Duodenal mucosa (tissue), 2 donors: Measurements from ENCODE around the gene HSPA1B.
"Not testable (repeated sequence)": the region's sequence is repeated elsewhere in the genome, so short reads cannot be mapped to it uniquely, and the experiment has no call there.

Experiments
- H3K27ac ChIP-seq: one replicate; pipeline ENCODE4 v1.7.0; 2013; ENCODE audit warnings: low read depth, low read length
- H3K27me3 ChIP-seq, 2 donors: one replicate each; pipeline ENCODE4 v1.7.0; 2013; ENCODE audit warnings: low read length in 2 of 2, control low read depth in 1 of 2; ENCODE audit not compliant: insufficient read depth in 2 of 2, control insufficient read depth in 1 of 2
- H3K36me3 ChIP-seq, 2 donors: one replicate each; pipeline ENCODE4 v1.7.0; 2013; ENCODE audit warnings: low read length in 2 of 2, control low read depth in 1 of 2; ENCODE audit not compliant: insufficient read depth in 2 of 2, control insufficient read depth in 1 of 2
- H3K4me1 ChIP-seq, 2 donors: one replicate each; pipeline ENCODE4 v1.7.0; 2013; ENCODE audit warnings: low read length in 2 of 2, control low read depth in 1 of 2; ENCODE audit not compliant: insufficient read depth in 2 of 2, control insufficient read depth in 1 of 2
- H3K4me3 ChIP-seq, 2 donors: one replicate each; pipeline ENCODE4 v1.7.0; 2013; ENCODE audit warnings: low read length in 2 of 2, low read depth in 1 of 2
- H3K9ac ChIP-seq, 2 donors: one replicate each; pipeline ENCODE4 v1.7.0; 2013; ENCODE audit warnings: low read length in 2 of 2, low read depth in 1 of 2
- H3K9me3 ChIP-seq, 2 donors: one replicate each; pipeline ENCODE4 v1.7.0; 2013; ENCODE audit warnings: low read length in 2 of 2, control low read depth in 1 of 2; ENCODE audit not compliant: control insufficient read depth in 1 of 2

HSPA1B gene

DNA sequence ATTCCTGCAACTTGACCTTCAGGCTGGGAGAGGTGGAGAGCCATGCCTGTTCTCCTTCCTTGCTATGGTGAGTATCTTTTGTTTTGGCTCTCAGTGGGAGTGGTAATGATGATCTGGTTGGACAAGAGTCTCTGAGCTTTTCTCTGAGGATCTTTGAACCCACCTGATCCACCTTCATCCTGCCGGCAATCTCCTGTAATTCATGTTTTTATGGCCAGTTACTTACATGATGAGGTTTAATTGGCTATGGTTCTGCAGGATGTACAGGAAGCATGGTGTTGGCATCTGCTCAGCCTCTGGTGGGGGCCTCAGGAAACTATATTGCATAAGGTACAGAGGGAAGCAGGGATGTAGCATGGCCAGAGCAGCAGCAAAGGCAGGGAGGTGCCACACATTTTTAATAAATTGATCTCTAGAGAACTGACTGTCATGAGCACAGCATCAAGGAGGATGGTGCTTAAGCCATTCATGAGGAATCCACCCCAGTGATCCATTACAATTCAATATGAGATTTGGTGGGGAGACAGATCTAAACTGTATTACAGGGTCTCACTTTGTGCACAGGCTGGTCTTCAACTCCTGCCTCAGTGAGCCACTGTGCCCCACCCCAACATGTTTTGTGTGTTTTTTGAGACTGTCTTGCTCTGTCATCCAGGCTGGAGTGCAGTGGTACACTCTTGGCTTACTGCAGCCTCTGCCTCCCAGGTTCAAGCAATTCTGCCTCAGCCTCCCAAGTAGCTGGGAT is 10.0 kb downstream of the HSPA1B start:
- H3K27ac ChIP-seq, result no peak overlapping the region
- H3K9me3 ChIP-seq, result no peaks in the 10 kb centered on the region
- H3K27me3 ChIP-seq, result no peaks in the 10 kb centered on the region
- peaks cover 13 to 38% of the 10 kb centered on the region in 2 donors for H3K36me3 ChIP-seq
- peaks cover 21 to 44% of the 10 kb centered on the region in 2 donors for H3K4me1 ChIP-seq
- H3K9ac ChIP-seq, result peak overlapping the region; percentile 96 to 100
- H3K4me3 ChIP-seq, result peak overlapping the region; percentile 95 to 98

DNA sequence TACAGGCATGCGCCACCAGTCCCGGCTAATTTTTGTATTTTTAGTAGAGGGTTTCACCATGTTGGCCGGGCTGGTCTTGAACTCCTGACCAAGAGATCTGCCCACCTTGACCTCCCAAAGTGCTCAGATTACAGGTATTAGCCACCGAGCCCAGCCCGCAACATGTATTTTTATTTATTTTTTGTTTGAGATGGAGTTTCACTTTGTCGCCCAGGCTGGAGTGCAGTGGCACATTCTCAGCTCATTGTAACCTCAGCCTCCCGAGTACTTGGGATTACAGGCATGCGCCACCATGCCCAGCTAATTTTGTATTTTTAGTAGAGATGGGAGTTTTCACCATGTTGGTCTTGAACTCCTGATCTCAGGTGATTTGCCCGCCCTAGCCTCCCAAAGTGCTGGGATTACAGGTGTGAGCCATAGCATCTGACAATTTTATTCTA is 10.6 kb downstream of the HSPA1B start:
- not testable (repeated sequence) for H3K4me3 ChIP-seq, H3K9me3 ChIP-seq, H3K27me3 ChIP-seq, H3K27ac ChIP-seq
- Histone ChIP-seq H3K36me3 (peaks cover 13 to 38% of the 10 kb centered on the region in 2 donors), H3K4me1 (peaks cover 21 to 39% of the 10 kb centered on the region in 2 donors), H3K9ac (peak overlapping the region in 1 of 2 donors; percentile 100)

- H3K36me3 ChIP-seq, result peaks cover 13 to 38% of the 10 kb centered on the region in 2 donors
- H3K9ac ChIP-seq, result no peak overlapping the region
- H3K27ac ChIP-seq, result no peak overlapping the region
These were observed 11.4 kb downstream of the HSPA1B start for GRCh38 chr6:31838968-31839367.

GRCh38 chr6:31839779-31840126 is 12.2 kb downstream of the HSPA1B start:
- Histone ChIP-seq H3K4me1 (peaks cover 21 to 30% of the 10 kb centered on the region in 2 donors), H3K36me3 (peaks cover 13 to 38% of the 10 kb centered on the region in 2 donors)
- H3K27ac ChIP-seq, H3K4me3 ChIP-seq, H3K9ac ChIP-seq, H3K9me3 ChIP-seq, H3K27me3 ChIP-seq: not testable (repeated sequence)

More at GRCh38 chr6:31838968-31839367, 11.4 kb downstream of the HSPA1B start:
- Histone ChIP-seq H3K9me3 (no peaks in the 10 kb centered on the region), H3K4me1 (peaks cover 21 to 34% of the 10 kb centered on the region in 2 donors), H3K27me3 (no peaks in the 10 kb centered on the region), H3K4me3 (no peak overlapping the region)

GRCh38 chr6:31842053-31842452 is 14.5 kb downstream of the HSPA1B start:
- Histone ChIP-seq H3K27ac (no peak overlapping the region), H3K4me3 (no peak overlapping the region), H3K9ac (no peak overlapping the region), H3K27me3 (no peaks in the 10 kb centered on the region), H3K4me1 (peaks cover 9 to 15% of the 10 kb centered on the region in 2 donors), H3K36me3 (peaks cover 12 to 36% of the 10 kb centered on the region in 2 donors), H3K9me3 (no peaks in the 10 kb centered on the region)

DNA sequence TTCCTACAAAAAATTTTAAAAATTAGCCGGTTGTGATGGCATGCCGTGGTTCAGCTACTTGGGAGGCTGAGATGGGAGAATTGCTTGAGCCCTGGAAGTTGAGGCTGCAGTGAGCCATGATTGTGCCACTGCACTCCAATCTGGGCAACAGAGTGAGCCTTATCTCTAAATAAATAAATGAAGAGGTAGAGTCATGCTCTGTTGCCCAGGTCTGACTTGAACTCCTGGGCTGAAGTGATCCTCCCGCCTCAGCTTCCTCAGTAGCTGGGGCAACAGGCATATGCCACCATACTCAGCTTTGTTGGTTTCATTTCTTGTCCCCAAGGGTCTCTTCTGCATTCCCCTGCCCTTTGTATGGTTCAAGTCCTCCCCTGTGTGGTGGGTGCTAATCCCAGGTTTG is 17.0 kb downstream of the HSPA1B start:
- Histone ChIP-seq H3K36me3 (peaks cover 4 to 12% of the 10 kb centered on the region in 2 donors), H3K27ac (no peak overlapping the region), H3K4me3 (no peak overlapping the region), H3K4me1 (no peaks in the 10 kb centered on the region), H3K27me3 (no peaks in the 10 kb centered on the region), H3K9me3 (no peaks in the 10 kb centered on the region), H3K9ac (no peak overlapping the region)

DNA sequence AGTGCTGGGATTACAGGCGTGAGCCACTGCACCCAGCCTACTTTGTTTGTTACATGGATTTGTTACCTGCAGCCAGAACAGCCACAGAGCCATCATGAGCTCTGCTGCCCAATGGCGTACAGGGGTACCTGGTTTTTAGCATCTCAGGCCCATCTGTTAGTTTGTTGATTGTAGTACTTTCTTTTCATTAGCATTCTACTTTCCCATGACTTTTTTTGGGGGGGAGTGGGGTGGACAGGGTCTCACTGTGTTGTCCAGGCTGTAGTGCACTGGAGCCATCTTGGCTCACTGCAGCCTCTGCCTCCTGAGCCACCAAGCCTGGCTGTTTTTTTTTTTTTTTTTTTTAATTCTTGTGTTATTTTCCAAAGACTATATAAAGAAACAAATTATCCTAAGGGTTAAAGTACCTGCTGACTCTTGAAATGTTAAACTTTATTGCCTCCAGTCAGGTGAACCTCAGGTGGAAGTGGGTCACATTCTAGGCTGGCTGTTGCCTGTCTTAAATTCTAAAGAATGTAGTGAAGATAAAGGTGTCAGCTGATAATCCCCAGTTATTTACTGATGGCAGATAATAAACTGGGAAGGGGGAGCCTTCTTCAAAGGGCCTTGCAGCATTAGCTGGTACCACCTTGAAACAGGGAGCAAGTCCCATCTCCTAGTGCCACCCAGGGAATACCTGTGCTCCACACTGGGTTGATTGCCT is 19.9 kb downstream of the HSPA1B start:
- Histone ChIP-seq H3K9ac (no peak overlapping the region), H3K9me3 (no peaks in the 10 kb centered on the region), H3K4me3 (no peak overlapping the region), H3K27me3 (no peaks in the 10 kb centered on the region), H3K36me3 (no peaks in the 10 kb centered on the region), H3K27ac (no peak overlapping the region), H3K4me1 (no peaks in the 10 kb centered on the region)

- Histone ChIP-seq H3K4me3 (no peak overlapping the region), H3K9me3 (no peaks in the 10 kb centered on the region), H3K36me3 (no peaks in the 10 kb centered on the region), H3K27me3 (no peaks in the 10 kb centered on the region), H3K9ac (no peak overlapping the region), H3K4me1 (no peaks in the 10 kb centered on the region), H3K27ac (no peak overlapping the region)
These were observed 23.4 kb downstream of the HSPA1B start for GRCh38 chr6:31850765-31851484.

DNA sequence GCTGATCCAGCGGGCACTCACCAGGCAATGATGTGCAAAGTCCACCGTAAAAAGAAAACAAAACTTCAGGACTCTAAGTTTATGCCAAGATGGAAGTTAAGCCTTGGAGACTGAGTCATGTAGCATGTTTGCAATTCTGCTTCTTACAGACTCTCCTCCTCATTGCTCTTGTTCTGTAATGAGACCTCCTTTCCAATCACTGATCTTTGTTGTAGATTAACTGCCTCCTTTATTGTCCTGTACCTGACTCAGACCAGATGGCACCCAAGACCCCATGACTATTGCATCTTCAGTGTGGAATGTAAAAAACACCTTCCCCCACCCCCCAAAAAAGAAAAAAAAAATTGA is 23.9 kb downstream of the HSPA1B start:
- no peak overlapping the region for H3K4me3 ChIP-seq
- no peaks in the 10 kb centered on the region for H3K4me1 ChIP-seq
- H3K36me3 ChIP-seq, result no peaks in the 10 kb centered on the region
- no peaks in the 10 kb centered on the region for H3K27me3 ChIP-seq
- no peak overlapping the region for H3K27ac ChIP-seq
- no peak overlapping the region for H3K9ac ChIP-seq
- no peaks in the 10 kb centered on the region for H3K9me3 ChIP-seq
